Osteocyte (in vitro differentiated cells): ENCODE measurements around the gene PCSK6. TPM values are rescaled to one million over a fixed set of nuclear protein-coding genes. Genes with fewer than 3 reads are reported as not detected.

Experiments
- DNase-seq: peaks from one replicate; pipeline ENCODE4 v3.0.0; 2021; ENCODE audit warnings: mixed read lengths; ENCODE audit not compliant: unreplicated experiment; ENCODE audit errors: extremely low spot score
- H3K27ac Mint-ChIP-seq: one replicate; pipeline ENCODE4 v1.8.0; 2021; ENCODE audit warnings: mild to moderate bottlenecking, mixed read lengths; ENCODE audit not compliant: unreplicated experiment
- H3K27me3 Mint-ChIP-seq: one replicate; pipeline ENCODE4 v1.8.0; 2021; ENCODE audit warnings: mixed read lengths; ENCODE audit not compliant: unreplicated experiment
- H3K36me3 Mint-ChIP-seq: one replicate; pipeline ENCODE4 v1.8.0; 2021; ENCODE audit warnings: mixed read lengths; ENCODE audit not compliant: unreplicated experiment
- H3K4me1 Mint-ChIP-seq: one replicate; pipeline ENCODE4 v1.8.0; 2021; ENCODE audit warnings: mixed read lengths; ENCODE audit not compliant: unreplicated experiment
- H3K4me3 Mint-ChIP-seq: one replicate; pipeline ENCODE4 v1.8.0; 2021; ENCODE audit warnings: mild to moderate bottlenecking, moderate library complexity, mixed read lengths; ENCODE audit not compliant: unreplicated experiment
- H3K9me3 Mint-ChIP-seq: one replicate; pipeline ENCODE4 v1.8.0; 2021; ENCODE audit warnings: mixed read lengths; ENCODE audit not compliant: unreplicated experiment
- total RNA-seq: library from RNA; stranded (reverse); gene quantifications from 2 replicates; pipeline ENCODE4 v1.2.1, GENCODE V29; 2021
- TF ChIP-seq, protein P1 (sequence below): fragments of 200-600 bp; sonication (generic); IDR thresholded peaks from 2 replicates; pipeline ENCODE4 v1.5.0; 2021; ENCODE audit warnings: antibody characterized with exemption, mild to moderate bottlenecking, moderate library complexity

PCSK6 gene
- total RNA-seq, 1 donor from 2014 or later: 0.43 TPM

- Mint-ChIP-seq H3K27ac (no peak overlapping the region), H3K27me3 (peaks cover 73% of the 10 kb centered on the region), H3K36me3 (no peaks in the 10 kb centered on the region), H3K9me3 (no peaks in the 10 kb centered on the region), H3K4me1 (no peaks in the 10 kb centered on the region), H3K4me3 (no peak overlapping the region)
- DNase-seq: peak; percentile 42
- TF ChIP-seq, protein P1, sequence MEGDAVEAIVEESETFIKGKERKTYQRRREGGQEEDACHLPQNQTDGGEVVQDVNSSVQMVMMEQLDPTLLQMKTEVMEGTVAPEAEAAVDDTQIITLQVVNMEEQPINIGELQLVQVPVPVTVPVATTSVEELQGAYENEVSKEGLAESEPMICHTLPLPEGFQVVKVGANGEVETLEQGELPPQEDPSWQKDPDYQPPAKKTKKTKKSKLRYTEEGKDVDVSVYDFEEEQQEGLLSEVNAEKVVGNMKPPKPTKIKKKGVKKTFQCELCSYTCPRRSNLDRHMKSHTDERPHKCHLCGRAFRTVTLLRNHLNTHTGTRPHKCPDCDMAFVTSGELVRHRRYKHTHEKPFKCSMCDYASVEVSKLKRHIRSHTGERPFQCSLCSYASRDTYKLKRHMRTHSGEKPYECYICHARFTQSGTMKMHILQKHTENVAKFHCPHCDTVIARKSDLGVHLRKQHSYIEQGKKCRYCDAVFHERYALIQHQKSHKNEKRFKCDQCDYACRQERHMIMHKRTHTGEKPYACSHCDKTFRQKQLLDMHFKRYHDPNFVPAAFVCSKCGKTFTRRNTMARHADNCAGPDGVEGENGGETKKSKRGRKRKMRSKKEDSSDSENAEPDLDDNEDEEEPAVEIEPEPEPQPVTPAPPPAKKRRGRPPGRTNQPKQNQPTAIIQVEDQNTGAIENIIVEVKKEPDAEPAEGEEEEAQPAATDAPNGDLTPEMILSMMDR: no peak
Observed at GRCh38 chr15:101491734-101492640, 2.5 kb upstream of the PCSK6 start.

DNA sequence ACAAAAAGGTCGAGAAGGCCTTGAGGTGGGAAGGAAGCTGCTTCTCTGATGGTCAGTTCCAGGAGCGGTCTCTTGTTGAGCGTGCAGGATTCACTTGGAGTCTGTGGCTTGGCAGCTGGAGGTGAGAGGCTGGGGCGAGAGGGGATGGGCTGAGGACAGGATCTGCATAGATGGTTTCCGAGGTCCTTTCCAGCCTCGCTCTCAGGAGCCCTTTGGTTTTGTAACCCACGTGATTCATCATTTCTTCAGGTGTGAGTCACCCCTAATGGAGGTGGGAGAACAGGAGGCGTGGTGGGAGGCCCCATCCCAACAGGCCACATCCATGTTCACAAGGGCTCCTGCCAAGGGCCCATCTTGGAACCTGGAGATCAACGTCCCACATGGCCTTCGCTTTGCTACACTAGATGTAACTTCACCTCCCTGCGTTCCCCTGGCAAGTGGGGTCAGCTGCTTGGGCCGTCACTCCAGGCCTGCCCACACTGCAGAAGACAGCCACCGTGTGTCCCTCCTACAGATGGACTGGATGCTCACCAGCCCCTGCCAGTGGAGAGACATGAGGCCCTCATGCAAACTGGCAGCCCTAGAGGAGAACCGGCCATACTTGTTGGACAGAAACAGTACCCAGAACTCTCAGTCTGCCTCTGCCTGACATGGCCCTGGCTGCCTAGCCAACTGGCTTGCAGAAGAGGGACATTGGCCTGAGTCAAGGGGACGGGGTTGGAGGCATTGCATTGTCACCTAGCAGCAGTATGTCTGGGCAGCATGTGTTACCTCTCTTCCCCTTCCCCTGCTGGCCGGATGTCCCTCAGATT lies 1.6 kb upstream of the PCSK6 start:
- H3K4me1 Mint-ChIP-seq: no peaks in the 10 kb centered on the region
- no peak overlapping the region for H3K27ac Mint-ChIP-seq
- peaks cover 73% of the 10 kb centered on the region for H3K27me3 Mint-ChIP-seq
- H3K4me3 Mint-ChIP-seq: peak overlapping the region; percentile 60
- DNase-seq: peak; percentile 70
- no peaks in the 10 kb centered on the region for H3K36me3 Mint-ChIP-seq
- no peaks in the 10 kb centered on the region for H3K9me3 Mint-ChIP-seq
- TF ChIP-seq, protein P1: no peak

GRCh38 chr15:101490408-101490891 lies 943 bp upstream of the PCSK6 start:
- no peaks in the 10 kb centered on the region for H3K4me1 Mint-ChIP-seq
- H3K27me3 Mint-ChIP-seq: peaks cover 69% of the 10 kb centered on the region
- H3K27ac Mint-ChIP-seq: no peak overlapping the region
- no peak for DNase-seq
- peak overlapping the region; percentile 60 for H3K4me3 Mint-ChIP-seq
- H3K36me3 Mint-ChIP-seq: no peaks in the 10 kb centered on the region
- no peaks in the 10 kb centered on the region for H3K9me3 Mint-ChIP-seq
- TF ChIP-seq, protein P1: no peak

DNA sequence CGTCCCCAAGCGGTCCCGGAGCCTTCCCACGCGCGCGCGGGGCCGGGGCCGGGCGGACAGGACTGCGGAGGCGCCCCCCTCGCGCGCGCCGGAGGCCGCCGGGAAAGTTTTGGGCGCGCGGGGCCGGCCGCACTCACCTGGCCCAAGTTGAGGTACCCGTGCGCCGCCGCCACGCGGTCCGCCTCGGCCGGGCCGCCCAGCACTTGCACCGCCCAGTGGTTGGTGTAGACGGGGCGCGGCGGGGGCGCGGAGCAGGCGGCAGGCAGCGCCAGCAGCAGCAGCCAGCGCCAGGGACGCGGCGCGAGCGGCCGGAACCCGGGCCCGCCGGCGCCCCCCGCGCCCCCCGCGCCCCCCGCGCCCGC lies 289 bp downstream of the PCSK6 start:
- Mint-ChIP-seq H3K9me3 (no peaks in the 10 kb centered on the region), H3K4me1 (no peaks in the 10 kb centered on the region), H3K27me3 (peaks cover 68% of the 10 kb centered on the region), H3K4me3 (no peak overlapping the region), H3K36me3 (no peaks in the 10 kb centered on the region), H3K27ac (no peak overlapping the region)
- DNase-seq: peak; percentile 82
- TF ChIP-seq, protein P1: no peak
